GM21367 (cell line): ENCODE measurements around the gene TNFRSF1B.

Experiments
- ATAC-seq: cut with Tn5 transposase; IDR thresholded peaks from one replicate; pipeline ENCODE4 v1.9.1; 2021; ENCODE audit not compliant: unreplicated experiment

Gene TNFRSF1B

DNA sequence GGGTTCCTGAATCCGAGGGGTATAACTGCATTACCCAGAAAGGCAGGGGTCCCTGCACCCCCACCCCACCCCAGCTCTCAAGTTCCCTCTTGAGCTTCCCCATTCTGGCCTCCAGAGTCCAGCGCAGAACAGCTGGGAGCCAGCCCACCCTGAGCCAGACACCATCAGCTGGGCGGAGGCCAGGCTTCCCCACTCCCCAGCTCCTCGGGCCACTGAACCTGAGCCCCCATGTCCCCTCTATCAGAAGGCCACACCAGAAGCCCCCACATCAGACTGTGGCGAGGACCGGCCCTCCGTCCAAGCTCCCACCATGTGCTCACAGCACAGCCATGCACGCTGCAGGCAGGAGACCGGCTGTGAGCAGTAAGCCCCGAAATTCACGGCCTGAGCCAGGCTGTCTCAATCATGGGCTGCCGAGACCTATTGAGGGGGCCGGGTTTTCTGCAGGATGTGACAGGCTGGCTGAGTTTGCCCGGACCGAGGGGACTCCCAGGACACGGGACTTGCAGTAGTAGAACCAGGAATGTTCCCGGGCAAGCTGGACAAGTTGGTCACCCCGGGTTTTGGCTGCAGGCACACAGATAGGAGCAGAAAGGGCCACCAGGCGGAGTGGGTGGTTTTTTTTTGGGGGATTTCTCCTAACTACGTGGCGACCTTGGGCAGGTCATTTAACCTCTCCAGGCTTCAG lies 25.5 kb upstream of the TNFRSF1B start:
- ATAC-seq, result no peak

DNA sequence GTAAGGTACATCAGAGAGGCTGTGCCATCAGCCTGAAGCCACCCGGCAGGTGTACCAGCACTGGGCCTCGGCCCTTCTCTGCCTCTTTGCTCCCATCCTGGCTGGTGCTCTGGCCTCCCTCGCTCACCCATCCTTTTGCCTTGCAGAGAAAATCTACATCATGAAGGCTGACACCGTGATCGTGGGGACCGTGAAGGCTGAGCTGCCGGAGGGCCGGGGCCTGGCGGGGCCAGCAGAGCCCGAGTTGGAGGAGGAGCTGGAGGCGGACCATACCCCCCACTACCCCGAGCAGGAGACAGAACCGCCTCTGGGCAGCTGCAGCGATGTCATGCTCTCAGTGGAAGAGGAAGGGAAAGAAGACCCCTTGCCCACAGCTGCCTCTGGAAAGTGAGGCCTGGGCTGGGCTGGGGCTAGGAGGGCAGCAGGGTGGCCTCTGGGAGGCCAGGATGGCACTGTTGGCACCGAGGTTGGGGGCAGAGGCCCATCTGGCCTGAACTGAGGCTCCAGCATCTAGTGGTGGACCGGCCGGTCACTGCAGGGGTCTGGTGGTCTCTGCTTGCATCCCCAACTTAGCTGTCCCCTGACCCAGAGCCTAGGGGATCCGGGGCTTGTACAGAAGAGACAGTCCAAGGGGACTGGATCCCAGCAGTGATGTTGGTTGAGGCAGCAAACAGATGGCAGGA lies 24.5 kb upstream of the TNFRSF1B start:
- ATAC-seq, result no peak

DNA sequence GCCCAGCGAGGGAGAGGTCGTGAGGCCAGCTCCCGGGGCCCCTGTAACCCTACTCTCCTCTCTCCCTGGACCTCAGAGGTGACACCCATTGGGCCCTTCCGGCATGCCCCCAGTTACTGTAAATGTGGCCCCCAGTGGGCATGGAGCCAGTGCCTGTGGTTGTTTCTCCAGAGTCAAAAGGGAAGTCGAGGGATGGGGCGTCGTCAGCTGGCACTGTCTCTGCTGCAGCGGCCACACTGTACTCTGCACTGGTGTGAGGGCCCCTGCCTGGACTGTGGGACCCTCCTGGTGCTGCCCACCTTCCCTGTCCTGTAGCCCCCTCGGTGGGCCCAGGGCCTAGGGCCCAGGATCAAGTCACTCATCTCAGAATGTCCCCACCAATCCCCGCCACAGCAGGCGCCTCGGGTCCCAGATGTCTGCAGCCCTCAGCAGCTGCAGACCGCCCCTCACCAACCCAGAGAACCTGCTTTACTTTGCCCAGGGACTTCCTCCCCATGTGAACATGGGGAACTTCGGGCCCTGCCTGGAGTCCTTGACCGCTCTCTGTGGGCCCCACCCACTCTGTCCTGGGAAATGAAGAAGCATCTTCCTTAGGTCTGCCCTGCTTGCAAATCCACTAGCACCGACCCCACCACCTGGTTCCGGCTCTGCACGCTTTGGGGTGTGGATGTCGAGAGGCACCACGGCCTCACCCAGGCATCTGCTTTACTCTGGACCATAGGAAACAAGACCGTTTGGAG lies 23.7 kb upstream of the TNFRSF1B start:
- ATAC-seq, result no peak

DNA sequence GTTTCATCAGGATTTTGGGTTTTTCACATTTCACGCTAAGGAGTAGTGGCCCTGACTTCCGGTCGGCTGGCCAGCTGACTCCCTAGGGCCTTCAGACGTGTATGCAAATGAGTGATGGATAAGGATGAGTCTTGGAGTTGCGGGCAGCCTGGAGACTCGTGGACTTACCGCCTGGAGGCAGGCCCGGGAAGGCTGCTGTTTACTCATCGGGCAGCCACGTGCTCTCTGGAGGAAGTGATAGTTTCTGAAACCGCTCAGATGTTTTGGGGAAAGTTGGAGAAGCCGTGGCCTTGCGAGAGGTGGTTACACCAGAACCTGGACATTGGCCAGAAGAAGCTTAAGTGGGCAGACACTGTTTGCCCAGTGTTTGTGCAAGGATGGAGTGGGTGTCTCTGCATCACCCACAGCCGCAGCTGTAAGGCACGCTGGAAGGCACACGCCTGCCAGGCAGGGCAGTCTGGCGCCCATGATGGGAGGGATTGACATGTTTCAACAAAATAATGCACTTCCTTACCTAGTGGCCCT lies 23.1 kb upstream of the TNFRSF1B start:
- ATAC-seq, result no peak

DNA sequence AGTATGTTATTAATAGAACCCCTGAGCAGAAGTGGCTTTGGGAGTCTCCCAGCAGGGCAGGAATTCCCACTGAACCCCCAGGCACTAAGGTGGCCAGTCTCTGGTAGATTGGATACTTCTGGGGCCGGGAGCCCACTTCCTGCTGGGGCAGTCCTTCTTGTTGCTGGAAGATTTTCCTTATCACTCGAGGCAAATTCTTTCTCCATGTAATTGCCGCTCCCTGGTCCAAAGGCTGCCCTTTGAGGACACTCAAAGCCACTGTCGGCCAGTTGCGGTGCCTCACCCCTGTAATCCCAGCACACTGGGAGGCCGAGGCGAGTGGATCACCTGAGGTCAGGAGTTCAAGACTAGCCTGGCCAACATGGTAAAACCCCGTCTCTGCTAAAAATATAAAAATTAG lies 22.6 kb upstream of the TNFRSF1B start:
- no peak for ATAC-seq

DNA sequence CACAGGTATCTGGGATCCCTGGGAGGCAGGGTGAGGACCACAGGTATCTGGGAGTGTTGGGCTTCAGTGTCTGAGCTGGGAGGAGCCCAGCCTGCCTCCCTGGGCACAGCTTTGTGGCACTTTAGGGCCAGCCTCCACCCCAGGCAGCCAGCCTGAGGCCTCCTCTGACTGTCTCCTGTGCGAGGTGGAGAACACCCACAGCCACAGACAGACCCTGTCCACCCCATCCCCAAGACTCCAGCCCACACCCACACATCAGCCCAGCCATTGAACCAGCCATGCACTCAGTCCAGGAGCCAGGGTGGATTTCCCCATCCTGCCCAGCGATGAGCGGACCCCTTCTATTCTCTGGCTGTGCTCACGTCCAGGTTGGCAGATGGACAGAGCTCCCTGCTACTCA lies 21.8 kb upstream of the TNFRSF1B start:
- no peak for ATAC-seq

DNA sequence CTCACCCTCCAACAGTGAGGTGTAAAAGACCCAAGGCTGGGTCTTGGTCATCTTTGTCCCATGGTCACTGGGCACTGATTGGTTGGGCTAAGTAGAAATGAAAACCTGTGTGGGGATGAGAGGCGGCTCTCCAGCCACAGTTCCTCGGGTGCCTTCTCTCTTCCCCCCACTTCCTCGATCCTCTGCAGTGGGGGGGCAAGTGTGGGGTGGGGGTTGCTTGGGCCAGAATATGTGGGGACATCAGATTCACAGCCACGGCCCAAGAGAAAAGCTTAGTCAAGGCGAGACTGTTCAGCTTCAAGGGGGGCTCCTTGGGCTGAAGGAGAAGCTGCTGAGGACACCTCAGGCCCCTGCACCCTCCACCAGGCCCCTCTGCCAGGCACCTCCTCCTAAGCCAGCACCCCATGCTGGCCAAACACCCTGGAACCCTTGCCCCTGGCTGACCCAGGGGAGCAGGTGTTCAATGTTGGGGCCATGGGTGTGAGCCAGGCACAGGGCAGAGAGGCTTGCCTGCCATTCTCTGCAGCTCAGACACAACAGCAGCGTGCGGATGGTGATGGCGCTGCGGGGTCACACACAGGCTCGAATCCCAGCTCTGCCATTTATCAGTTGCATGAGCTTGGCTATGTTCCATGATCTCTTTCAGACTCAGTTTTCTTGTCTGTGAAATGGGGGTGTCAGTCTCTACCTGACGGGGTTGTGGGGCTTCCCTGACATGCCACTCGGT lies 21.0 kb upstream of the TNFRSF1B start:
- no peak for ATAC-seq

DNA sequence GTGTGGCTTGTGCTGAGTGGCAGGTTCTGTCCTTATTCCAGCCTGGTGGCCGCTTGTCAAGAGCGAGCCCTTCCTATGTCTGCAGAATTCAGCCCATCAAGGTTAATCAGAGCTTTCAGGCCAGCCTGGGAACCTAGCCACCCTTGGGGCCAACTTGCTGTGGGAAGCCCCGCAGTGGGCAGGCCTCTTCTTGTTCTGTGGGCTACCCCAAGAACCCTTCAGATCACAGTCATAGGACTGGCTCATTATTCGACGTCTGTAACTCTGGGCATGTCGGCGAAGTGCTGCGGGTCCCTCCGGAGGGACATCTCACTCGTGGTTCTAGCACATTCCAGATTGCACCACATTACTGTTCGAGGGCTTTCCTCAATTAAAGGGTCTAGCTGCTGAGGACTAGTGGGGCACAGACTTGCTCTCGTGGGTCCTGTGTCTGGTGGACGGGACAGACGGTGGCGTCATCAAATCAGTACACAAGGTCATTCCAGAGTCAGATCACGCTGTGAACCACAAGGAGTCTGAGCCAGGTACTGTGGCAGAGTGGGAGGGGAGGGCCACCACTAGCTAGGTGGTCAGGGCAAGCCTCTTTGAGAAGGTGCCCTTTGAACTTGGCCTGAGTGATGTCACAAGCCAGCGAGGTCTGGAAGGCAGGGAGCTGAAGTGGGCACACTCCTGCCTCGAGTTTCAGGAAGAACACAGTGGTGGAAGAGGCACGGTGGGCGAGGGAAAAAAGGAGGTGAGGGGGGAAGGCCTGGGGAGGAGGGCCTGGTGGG lies 20.3 kb upstream of the TNFRSF1B start:
- ATAC-seq, result no peak

DNA sequence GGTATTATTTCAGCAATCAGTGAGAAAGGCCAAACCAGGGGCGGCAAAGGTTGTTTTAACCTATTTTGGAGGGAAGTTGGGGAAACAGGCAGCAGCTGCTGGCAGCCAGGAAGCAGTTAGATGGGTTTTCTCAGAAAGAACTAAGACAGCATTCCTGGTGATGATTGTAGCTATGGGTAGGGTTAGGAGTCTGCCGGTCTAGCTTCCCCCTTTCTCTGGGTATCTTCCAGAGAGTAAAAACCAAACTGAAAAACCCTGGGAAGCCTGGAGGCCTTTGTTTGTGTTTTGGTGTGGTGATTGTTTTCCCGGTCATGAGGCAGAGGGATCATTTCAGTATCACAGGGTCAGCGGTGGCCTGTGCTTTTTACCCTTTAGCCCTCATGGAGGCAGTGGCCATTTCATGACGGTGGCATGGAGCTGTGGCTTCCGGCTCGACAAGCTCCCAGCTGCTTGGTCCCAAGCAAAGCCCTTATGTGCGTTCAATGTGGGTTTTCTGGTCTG lies 19.5 kb upstream of the TNFRSF1B start:
- no peak for ATAC-seq

DNA sequence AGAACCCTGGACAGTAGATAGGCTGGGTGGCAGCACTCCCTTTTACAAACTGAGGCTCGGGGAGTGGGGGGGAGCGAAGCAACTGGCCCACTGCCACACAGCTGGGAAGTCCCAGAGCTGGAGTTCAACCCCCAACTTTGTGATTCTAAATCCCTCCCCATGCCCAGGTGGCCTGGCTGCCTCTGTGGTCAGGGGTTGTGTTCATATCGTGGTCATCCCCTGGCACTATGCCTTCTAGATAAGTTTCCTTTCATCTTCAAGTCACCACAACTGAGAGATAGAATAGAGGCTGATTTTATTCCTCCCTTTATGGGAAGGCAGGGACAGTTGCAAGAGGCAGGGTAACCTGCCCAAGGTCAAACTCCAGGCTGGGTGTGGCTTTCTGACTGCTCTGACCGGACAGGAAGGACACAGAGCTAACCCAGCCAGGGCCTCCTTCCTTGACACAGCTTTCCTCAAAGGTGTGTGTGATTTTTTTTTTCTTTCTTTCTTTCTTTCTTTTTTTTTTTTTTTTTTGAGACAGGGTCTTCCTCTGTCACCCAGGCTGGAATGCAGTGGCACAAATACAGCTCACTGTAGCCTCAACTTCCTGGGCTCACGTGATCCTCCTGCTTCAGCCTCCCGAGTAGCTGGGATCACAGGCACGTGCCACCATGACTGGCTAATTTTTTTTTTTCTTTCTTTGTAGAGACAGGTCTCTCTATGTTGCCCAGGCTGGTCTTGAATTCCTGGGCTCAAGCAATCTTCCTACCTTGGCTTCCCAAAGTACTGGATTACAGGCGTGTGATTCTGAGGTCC lies 18.4 kb upstream of the TNFRSF1B start:
- ATAC-seq, result no peak

DNA sequence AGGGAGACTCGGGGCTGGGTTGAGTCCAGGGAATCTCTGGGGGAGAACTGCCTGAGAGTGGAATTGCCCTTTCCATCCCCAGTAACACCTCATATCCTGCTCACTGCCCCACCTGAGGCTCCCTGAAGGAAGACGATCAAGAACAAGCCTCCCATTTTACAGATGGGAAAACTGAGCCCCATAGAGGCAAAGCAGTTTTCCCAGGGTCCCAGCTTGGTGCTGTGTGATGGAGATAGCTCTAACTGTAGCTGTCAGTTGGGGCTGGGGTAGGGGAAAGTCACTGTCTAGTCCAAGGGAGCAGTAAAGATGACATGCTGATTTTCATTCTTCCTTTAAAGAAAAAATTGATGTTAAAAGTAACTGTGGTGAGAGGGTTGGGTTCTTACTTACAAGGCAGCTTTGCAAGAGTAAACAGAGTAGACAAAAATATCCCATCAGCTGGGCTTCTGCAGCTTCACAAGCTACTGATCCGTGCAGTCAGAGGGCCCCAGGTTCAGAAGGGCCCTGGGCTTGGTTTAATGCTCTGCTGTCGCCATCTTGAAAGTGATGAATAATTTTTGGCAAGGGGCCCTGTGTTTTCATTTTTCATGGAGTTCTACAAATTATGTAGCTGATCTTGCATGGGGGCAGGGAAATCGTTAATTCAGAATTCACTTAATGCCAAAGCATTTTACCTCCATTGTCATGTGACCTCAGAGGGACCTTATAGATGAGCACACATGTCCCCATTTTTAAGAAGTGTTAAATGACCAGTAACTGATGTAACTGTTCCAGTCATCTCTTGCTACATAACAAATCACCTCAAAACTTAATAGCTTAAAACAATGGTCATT lies 17.6 kb upstream of the TNFRSF1B start:
- no peak for ATAC-seq

DNA sequence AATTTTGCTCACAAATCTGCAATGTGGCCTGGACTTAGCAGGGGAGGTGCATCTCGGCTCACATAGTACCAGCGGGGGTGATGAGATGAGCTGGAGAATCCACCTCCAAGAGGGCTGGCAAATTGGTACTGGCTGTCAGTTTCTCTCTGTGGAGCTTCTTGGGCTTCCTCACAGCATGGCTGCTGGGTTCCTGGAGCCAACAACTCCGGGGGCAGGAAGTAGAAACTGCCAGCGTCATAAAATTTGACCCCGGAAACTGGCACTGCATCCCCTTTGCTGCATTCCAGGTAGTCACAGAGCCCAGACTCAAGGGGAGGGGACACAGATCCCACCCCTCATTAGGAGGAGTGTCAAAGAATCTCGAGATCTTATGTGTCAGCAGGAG lies 17.0 kb upstream of the TNFRSF1B start:
- no peak for ATAC-seq

DNA sequence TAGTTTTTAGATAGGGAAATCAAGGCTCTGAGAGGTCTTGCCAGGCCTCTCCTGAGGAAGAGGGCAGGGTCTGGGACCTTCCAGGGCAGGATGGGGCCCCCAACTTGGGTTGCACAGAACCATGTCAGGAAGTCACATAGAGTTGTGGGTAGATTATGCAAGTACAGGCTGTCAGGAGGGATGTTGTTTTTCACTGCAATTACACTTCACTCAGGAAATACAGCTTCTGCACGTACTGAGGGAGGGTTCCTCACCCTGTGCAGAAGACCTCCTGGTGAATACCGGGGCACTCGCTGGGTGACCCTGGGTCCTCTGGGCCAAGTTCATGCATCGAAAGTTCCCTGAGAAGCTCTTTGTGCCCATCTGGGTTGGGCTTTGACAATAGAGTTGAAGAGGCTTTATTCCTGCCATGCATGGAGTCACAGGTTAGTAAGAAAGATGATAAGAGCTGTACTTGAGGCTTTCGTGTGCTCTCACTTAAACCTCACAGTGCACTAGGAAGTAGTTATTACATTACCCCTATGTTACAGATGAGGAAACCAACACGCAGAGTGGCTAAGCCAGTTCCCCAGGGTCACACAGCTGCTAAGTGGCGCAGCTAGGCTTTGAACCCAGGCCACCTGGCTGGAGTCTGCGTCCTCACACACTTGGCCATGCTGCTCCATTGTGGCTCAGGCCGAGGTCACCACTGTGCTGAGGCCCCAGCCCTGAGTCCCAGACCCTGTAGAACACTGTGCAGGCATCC lies 16.2 kb upstream of the TNFRSF1B start:
- no peak for ATAC-seq

DNA sequence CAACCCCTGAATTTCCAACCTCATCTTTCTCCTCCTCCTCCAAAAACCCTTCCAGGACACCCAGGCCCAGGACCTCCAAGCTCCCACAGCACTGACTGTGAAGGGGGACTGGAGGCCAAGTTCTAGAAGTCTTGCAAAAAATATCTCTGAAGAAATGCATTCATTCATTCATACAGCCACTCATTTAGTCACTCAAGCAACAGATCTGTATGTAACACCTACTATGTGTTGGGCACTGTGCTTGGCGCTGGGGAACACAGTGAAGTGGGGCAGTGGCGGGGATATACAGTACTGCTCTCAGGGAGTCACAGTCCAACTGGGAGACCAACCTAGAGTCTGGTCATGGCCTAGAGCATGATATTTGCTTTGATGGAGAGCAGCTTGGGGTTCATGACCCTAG lies 15.3 kb upstream of the TNFRSF1B start:
- no peak for ATAC-seq

DNA sequence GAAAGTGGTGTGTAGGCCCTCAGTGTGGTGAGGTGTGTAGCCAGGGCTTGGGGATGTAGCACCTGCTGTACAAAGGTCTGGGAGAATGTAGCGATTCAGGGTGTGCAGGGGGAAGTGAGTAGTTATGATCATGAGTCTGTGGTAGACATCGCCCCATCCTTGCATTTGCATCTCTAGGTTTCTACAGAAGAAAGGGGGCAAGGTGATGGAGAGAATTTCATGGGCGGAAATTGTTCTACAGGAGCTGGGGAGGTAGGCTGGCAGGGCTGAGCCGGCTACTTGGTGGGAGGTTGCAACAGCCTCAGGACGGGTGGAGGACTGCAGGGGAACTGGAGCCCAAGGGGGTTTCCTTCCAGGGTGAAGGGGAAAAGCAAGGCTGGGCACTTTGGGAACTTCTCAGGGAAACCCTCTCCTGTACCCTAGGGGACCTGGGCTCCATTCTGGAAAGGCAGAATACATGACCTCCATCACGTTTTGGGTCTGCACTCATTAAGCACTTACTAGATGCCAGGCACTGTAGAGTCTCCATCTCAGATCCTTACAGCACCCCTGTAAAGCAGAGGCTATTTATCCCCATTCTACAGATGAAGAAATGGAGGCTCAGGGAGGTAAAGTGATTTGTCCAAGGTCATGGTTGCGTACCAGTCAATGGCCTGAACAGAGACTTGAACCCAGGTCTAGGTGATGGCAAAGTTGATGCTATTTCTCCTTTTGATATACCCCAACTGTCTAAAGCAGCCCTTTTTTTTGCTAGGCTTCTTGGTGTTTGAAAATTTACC lies 14.5 kb upstream of the TNFRSF1B start:
- ATAC-seq, result peak; percentile 54

DNA sequence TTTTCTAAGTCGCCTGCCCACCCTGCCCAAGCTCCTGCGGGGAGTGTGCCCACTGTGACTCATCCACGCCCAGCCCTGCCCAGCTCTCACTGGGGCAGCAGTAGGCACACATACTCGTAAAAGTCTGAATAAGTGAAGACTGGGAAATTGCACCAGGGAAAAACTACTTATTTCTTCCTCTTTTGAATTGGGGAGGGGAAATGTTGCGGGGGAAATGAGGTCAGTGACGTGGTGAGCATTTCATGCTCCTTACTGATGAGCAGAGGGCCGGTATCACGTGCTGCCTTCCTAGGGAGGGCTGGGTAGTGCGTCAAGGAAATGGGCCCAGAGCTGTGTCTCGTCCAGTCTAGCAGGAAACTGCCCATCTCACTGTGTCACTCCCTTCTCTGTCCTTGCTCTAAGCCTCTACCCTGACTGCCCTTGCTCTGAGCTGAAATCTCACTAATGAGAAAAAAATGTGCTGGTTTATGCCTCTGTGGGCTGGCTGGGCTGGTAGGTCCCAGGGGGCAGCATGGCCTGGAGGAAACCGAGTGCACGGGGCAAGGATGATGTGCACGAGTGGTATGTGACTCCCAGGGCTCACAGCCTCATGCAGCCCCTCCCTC lies 13.5 kb upstream of the TNFRSF1B start:
- no peak for ATAC-seq

DNA sequence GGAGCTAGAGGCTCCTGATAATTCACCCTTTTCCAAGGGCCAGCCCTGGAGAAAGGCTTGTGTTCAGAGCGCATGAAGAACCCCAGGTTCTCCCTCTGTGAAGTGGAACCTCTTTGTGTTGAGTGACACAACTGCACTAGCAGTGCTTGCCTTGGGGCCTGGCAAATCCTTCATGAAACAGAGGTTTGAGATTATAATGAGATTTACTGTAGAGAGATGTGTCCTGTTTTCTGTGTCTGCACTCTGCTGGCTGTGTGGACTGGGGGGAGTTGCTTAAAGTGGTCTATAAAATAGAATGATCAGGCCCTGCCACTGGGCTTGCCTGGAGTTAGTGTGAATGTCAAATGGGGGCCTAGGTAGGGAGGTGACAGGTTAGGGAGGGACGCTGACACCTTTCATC lies 11.5 kb upstream of the TNFRSF1B start:
- no peak for ATAC-seq
